H1 (cell line): Measurements from ENCODE around the gene TMEM245. TPM values are rescaled to one million over a fixed set of nuclear protein-coding genes. Genes with fewer than 3 reads are reported as not detected.

Source experiments
- CTCF ChIA-PET: fragments of 300-600 bp; sonication (Branson Sonifier 250); formaldehyde crosslinking; loops from one replicate; lab custom pipeline; 2021; ENCODE audit not compliant: partially characterized antibody; lab: Charles Lee
- POLR2A ChIA-PET: fragments of 300-600 bp; sonication (Branson Sonifier 250); formaldehyde crosslinking; loops from one replicate; lab custom pipeline; 2021; ENCODE audit warnings: inconsistent platforms; ENCODE audit not compliant: partially characterized antibody; lab: Charles Lee
- DNase-seq, 2 experiments: peaks; one replicate each; pipeline versions ENCODE4 v3.0.0 to v3.0.0-alpha.2; 2010 to 2022; ENCODE audit warnings: low spot score in 2 of 2, low read depth in 1 of 2, mixed read lengths in 1 of 2
- FAIRE-seq: peaks from 2 replicates; lab custom pipeline; 2011; peaks lifted over from hg19 to GRCh38; lab: Jason Lieb, UNC
- H2AFZ ChIP-seq: 2 replicates; pipeline ENCODE4 v1.8.1; 2012; ENCODE audit warnings: low read length, inconsistent platforms
- H2AK5ac ChIP-seq: 2 replicates; pipeline ENCODE4 v1.6.1; 2013; ENCODE audit warnings: low read depth, low read length
- H2BK120ac ChIP-seq: replicated peaks from 2 replicates; pipeline ENCODE3; 2013; ENCODE audit warnings: low read depth, low read length, inconsistent platforms
- H2BK12ac ChIP-seq: 2 replicates; pipeline ENCODE4 v1.6.1; 2013; ENCODE audit warnings: low read depth, low read length
- H2BK15ac ChIP-seq: 2 replicates; pipeline ENCODE4 v1.6.1; 2013; ENCODE audit warnings: low read length
- H2BK20ac ChIP-seq: 2 replicates; pipeline ENCODE4 v1.6.1; 2013; ENCODE audit warnings: low read length
- H2BK5ac ChIP-seq: 2 replicates; pipeline ENCODE4 v1.6.1; 2013; ENCODE audit warnings: low read depth, low read length
- H3K14ac ChIP-seq: 2 replicates; pipeline ENCODE4 v1.6.1; 2013; ENCODE audit warnings: inconsistent platforms; ENCODE audit not compliant: insufficient read length
- H3K18ac ChIP-seq: 2 replicates; pipeline ENCODE4 v1.6.1; 2013; ENCODE audit warnings: low read length; ENCODE audit errors: extremely low read depth
- H3K23ac ChIP-seq: 2 replicates; pipeline ENCODE4 v1.6.1; 2013; ENCODE audit warnings: inconsistent platforms; ENCODE audit not compliant: insufficient read length
- H3K23me2 ChIP-seq: 2 replicates; pipeline ENCODE4 v1.6.1; 2013; ENCODE audit warnings: low read depth, low read length
- H3K27ac ChIP-seq: 2 replicates; pipeline ENCODE4 v1.6.1; 2011; ENCODE audit warnings: low read depth, low read length, inconsistent platforms
- H3K27me3 ChIP-seq, 4 experiments: replicated peaks in 1 of 4; 1 replicate in 1 of 4; 2 replicates in 3 of 4; pipeline versions ENCODE4 v1.6.1 to v1.8.1; 2011 to 2013; ENCODE audit warnings: low read length in 3 of 4, mild to moderate bottlenecking in 3 of 4, inconsistent platforms in 2 of 4, mixed read lengths in 2 of 4, moderate library complexity in 1 of 4; ENCODE audit not compliant: control insufficient read depth in 3 of 4, insufficient read depth in 3 of 4; ENCODE audit errors: extremely low read depth in 1 of 4
- H3K36me3 ChIP-seq, 4 experiments: 2 replicates each; pipeline versions ENCODE4 v1.6.1 to v1.8.1; 2011 to 2013; ENCODE audit warnings: mild to moderate bottlenecking in 4 of 4, low read length in 3 of 4, moderate library complexity in 2 of 4, control low read depth in 1 of 4, inconsistent platforms in 1 of 4; ENCODE audit not compliant: insufficient read depth in 4 of 4, control insufficient read depth in 2 of 4
- H3K4ac ChIP-seq: replicated peaks from 2 replicates; pipeline ENCODE3; 2013; ENCODE audit warnings: low read length, low read depth, mixed read lengths, inconsistent platforms; ENCODE audit not compliant: insufficient read length
- H3K4me1 ChIP-seq, 4 experiments: replicated peaks in 1 of 4; 1 replicate in 1 of 4; 2 replicates in 3 of 4; pipeline versions ENCODE4 v1.6.1 to v1.8.1; 2011 to 2013; ENCODE audit warnings: low read length in 3 of 4, inconsistent platforms in 2 of 4, mixed read lengths in 1 of 4; ENCODE audit not compliant: insufficient read depth in 4 of 4, control insufficient read depth in 3 of 4
- H3K4me2 ChIP-seq, 2 experiments: 2 replicates each; pipeline versions ENCODE4 v1.6.1 to v1.8.1; 2011 to 2013; ENCODE audit warnings: low read depth in 2 of 2, low read length in 2 of 2, control low read depth in 1 of 2, inconsistent platforms in 1 of 2, mild to moderate bottlenecking in 1 of 2; ENCODE audit not compliant: insufficient read depth in 1 of 2
- H3K4me3 ChIP-seq, 4 experiments: fragments of 200-600, 300-600 bp in 1 of 4; sonication (generic), shearing (Covaris generic), sonication (Bioruptor Twin) in 1 of 4; 2 replicates each; pipeline versions ENCODE4 v1.5.1 to v1.8.1; 2011 to 2016; ENCODE audit warnings: low read length in 4 of 4, low read depth in 3 of 4, control low read depth in 2 of 4, inconsistent platforms in 2 of 4, mild to moderate bottlenecking in 2 of 4, mixed read lengths in 1 of 4, moderate library complexity in 1 of 4; ENCODE audit not compliant: insufficient read depth in 2 of 4; ENCODE audit errors: extremely low read depth in 1 of 4
- H3K56ac ChIP-seq: replicated peaks from 2 replicates; pipeline ENCODE3; 2013; ENCODE audit warnings: low read depth, mild to moderate bottlenecking, mixed read lengths, low read length, inconsistent platforms; ENCODE audit not compliant: insufficient read length
- H3K79me1 ChIP-seq: 2 replicates; pipeline ENCODE4 v1.6.1; 2013; ENCODE audit warnings: low read depth, low read length, control low read depth
- H3K79me2 ChIP-seq, 2 experiments: 2 replicates each; pipeline versions ENCODE4 v1.6.1 to v1.8.1; 2012 to 2013; ENCODE audit warnings: low read length in 2 of 2, mild to moderate bottlenecking in 2 of 2, inconsistent platforms in 1 of 2; ENCODE audit not compliant: insufficient read depth in 2 of 2, control insufficient read depth in 1 of 2
- H3K9ac ChIP-seq, 4 experiments: replicated peaks in 1 of 4; 1 replicate in 1 of 4; 2 replicates in 3 of 4; pipeline versions ENCODE4 v1.6.1 to v1.8.1; 2011 to 2013; ENCODE audit warnings: low read depth in 3 of 4, low read length in 3 of 4, control low read depth in 2 of 4, mild to moderate bottlenecking in 2 of 4, moderate library complexity in 2 of 4, inconsistent platforms in 1 of 4; ENCODE audit errors: extremely low read depth in 1 of 4
- H3K9me3 ChIP-seq, 2 experiments: 2 replicates each; pipeline versions ENCODE4 v1.6.1 to v1.8.1; 2012 to 2013; ENCODE audit warnings: mild to moderate bottlenecking in 2 of 2, moderate library complexity in 2 of 2, control low read depth in 1 of 2, inconsistent platforms in 1 of 2, low read depth in 1 of 2, low read length in 1 of 2, mixed read lengths in 1 of 2; ENCODE audit not compliant: insufficient read depth in 2 of 2
- H4K20me1 ChIP-seq, 2 experiments: replicated peaks in 1 of 2; 2 replicates each; pipeline versions ENCODE3 to v1.8.1; 2011 to 2013; ENCODE audit warnings: inconsistent platforms in 2 of 2, low read length in 2 of 2, mild to moderate bottlenecking in 1 of 2; ENCODE audit not compliant: insufficient read depth in 2 of 2, control insufficient read depth in 1 of 2
- H4K5ac ChIP-seq: 2 replicates; pipeline ENCODE4 v1.6.1; 2013; ENCODE audit warnings: low read length, low read depth, mixed read lengths, inconsistent platforms; ENCODE audit not compliant: insufficient read length
- H4K8ac ChIP-seq: 2 replicates; pipeline ENCODE4 v1.8.0; 2013; ENCODE audit warnings: mild to moderate bottlenecking, moderate library complexity, low read length, inconsistent platforms; ENCODE audit not compliant: insufficient read depth; ENCODE audit errors: extremely low read depth
- H4K91ac ChIP-seq: replicated peaks from 2 replicates; pipeline ENCODE3; 2013; ENCODE audit warnings: low read length, mixed read lengths, inconsistent platforms; ENCODE audit not compliant: insufficient read length
- SRF ChIP-seq: IDR thresholded peaks from 2 replicates; pipeline ENCODE4 v1.6.1; 2011; ENCODE audit warnings: mild to moderate bottlenecking, low read depth, low read length, moderate library complexity
- WGBS, 2 experiments: shearing (Covaris generic) in 1 of 2; methylation state at CpG; one replicate each; pipeline versions ENCODE4 v1.1.6 to v1.1.7; 2013 to 2015; ENCODE audit warnings: low lambda C conversion rate in 2 of 2, mixed read lengths in 2 of 2, inconsistent platforms in 1 of 2, low coverage in 1 of 2, missing lambda C conversion rate in 1 of 2; ENCODE audit not compliant: insufficient replicate concordance in 2 of 2, insufficient coverage in 1 of 2, insufficient read length in 1 of 2; ENCODE audit errors: extremely low coverage in 1 of 2, missing lambda C conversion rate in 1 of 2; 5-methylcytosine and 5-hydroxymethylcytosine counted together
- polyA plus RNA-seq, 7 experiments: library from polyadenylated mRNA; depleted of rRNA in 3 of 7; stranded (reverse) in 5 of 7; unstranded in 2 of 7; fragments of >200 nt in 5 of 7; fragments of 200-250 nt in 2 of 7; gene quantifications; 1 replicate in 5 of 7; 2 replicates in 1 of 7; 4 replicates in 1 of 7; pipeline versions ENCODE4 v1.2.1 to v1.2.3, GENCODE V29; 2011 to 2013; ENCODE audit warnings: missing spikeins in 2 of 7, mixed read lengths in 2 of 7
- total RNA-seq: library from RNA; stranded (reverse); fragmentation: NEBNext Ultra II Directional; extraction: Animal tissue kit (Norgen Biotek cat#: 25700); gene quantifications from 2 replicates; pipeline ENCODE4 v1.2.1, GENCODE V29; 2021
- TF ChIP-seq, protein P1 (sequence below): IDR thresholded peaks from 2 replicates; pipeline ENCODE4 v1.6.1; 2011; ENCODE audit warnings: low read length, improper control_type of control experiment

The TMEM245 gene
- total and polyA plus RNA-seq, 2 of the 8 experiments (the other 6 are each of a cell fraction or from before 2014, with no cell fraction given), result 44.3 to 45.8 TPM

DNA sequence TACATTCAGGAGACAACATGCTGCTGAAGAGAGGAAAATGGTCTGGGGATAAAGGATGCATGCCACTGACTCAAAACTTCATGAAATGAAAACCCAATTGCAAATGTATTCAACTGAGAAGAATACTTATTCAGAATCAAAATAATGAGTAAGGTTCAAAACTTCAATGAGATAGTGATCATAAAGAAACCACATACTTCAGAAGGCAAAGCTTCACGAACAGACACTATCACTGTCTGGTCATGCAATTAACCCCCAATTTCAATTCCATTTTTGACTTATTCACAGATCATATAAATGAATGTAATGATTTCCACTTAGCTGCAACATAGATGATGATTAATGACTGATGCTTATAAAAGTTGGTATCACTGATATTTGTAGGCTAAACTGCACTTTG is 73.4 kb downstream of the TMEM245 start:
- H3K4me2 ChIP-seq, result no peak overlapping the region
- no peak overlapping the region for H3K14ac ChIP-seq
- H4K20me1 ChIP-seq, result no peaks in the 10 kb centered on the region
- no peak overlapping the region for H3K27ac ChIP-seq
- no peak overlapping the region for H2BK120ac ChIP-seq
- H3K36me3 ChIP-seq, result peaks cover 2 to 83% (median 46%) of the 10 kb centered on the region in 4 experiments; a peak in 7 of 8 replicates
- TF ChIP-seq SRF, result no peak
- TF ChIP-seq, protein P1, sequence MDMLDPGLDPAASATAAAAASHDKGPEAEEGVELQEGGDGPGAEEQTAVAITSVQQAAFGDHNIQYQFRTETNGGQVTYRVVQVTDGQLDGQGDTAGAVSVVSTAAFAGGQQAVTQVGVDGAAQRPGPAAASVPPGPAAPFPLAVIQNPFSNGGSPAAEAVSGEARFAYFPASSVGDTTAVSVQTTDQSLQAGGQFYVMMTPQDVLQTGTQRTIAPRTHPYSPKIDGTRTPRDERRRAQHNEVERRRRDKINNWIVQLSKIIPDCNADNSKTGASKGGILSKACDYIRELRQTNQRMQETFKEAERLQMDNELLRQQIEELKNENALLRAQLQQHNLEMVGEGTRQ, result no peak
- H4K5ac ChIP-seq, result no peak overlapping the region
- no peak overlapping the region for H2BK20ac ChIP-seq
- no peaks in the 10 kb centered on the region; the same call in 1 of the 2 replicates for H3K23me2 ChIP-seq
- ChIA-PET POLR2A (interaction anchor here (0.6 kb wide), 1 partner anchor 18 kb away, joined by 6 read pairs; no protein-coding TSS in a partner anchor), CTCF (interaction anchor here (1.1 to 1.4 kb wide), 2 partner anchors 54 to 364 kb away, joined by 3 to 4 read pairs; no protein-coding TSS in a partner anchor)
- no peak overlapping the region for H3K23ac ChIP-seq
- no peak overlapping the region for H2BK5ac ChIP-seq
- no peak for DNase-seq
- no peak overlapping the region for H2BK15ac ChIP-seq
- no peaks in the 10 kb centered on the region for H3K79me1 ChIP-seq
- no peaks in the 10 kb centered on the region for H3K27me3 ChIP-seq
- no peaks in the 10 kb centered on the region for H3K9me3 ChIP-seq
- no peak overlapping the region for H4K91ac ChIP-seq
- H3K56ac ChIP-seq, result no peak overlapping the region
- H3K79me2 ChIP-seq, result no peaks in the 10 kb centered on the region
- H3K4me1 ChIP-seq, result no peaks in the 10 kb centered on the region
- no peak overlapping the region for H2AK5ac ChIP-seq
- no peak overlapping the region for H2BK12ac ChIP-seq
- no peak overlapping the region for H3K18ac ChIP-seq
- FAIRE-seq, result no peak
- H2AFZ ChIP-seq, result no peak overlapping the region
- WGBS, 2 experiments, result 88% methylated on average over 1 of the region's 1 CpG; no CpG with 5 or more reads in 1 of the 2 experiments
- no peak overlapping the region for H4K8ac ChIP-seq
- H3K4ac ChIP-seq, result no peak overlapping the region
- H3K9ac ChIP-seq, result no peak overlapping the region
- no peak overlapping the region for H3K4me3 ChIP-seq
